T-helper 1 cell treated with Interleukin-12 subunit alpha and Interleukin-12 subunit beta and Interleukin-4 antibody, amounts not matched to agents 30 μg/mL and 1 μg/mL, for 36 hours (primary cell): ENCODE results near the gene P4HA2.

ENCODE experiments used
- H3K27ac Mint-ChIP-seq: one replicate; pipeline ENCODE4 v1.8.0; 2021; ENCODE audit warnings: mild to moderate bottlenecking, mixed read lengths
- H3K27me3 Mint-ChIP-seq: one replicate; pipeline ENCODE4 v1.8.0; 2021; ENCODE audit warnings: low read depth, mixed read lengths
- H3K36me3 Mint-ChIP-seq: one replicate; pipeline ENCODE4 v1.8.0; 2021; ENCODE audit warnings: low read depth, mixed read lengths
- H3K4me1 Mint-ChIP-seq: one replicate; pipeline ENCODE4 v1.8.0; 2021; ENCODE audit warnings: low read depth, mixed read lengths
- H3K4me3 Mint-ChIP-seq: one replicate; pipeline ENCODE4 v1.8.0; 2021; ENCODE audit warnings: mild to moderate bottlenecking, moderate library complexity, mixed read lengths
- H3K9me3 Mint-ChIP-seq: one replicate; pipeline ENCODE4 v1.8.0; 2021; ENCODE audit warnings: mixed read lengths

The P4HA2 gene

DNA sequence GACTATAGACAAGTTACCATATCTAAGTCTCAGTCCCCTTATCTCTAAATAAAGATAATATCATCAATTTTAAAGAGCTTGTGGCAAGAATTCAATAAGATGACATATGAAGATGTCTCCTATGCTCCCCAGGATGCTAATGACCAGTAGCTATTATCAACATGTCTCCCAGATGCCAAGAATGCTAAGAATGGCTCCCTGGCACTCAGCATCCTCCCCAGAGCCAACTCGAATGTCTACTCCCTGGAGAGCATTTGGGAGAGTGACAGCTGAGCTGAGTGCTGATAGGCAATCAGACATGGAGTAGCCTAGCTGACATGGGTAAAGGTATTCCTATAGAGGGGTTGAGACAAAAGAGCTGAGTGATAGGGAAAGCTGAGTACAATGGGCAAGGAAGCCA, 15.9 kb downstream of the P4HA2 start:
- Mint-ChIP-seq H3K36me3 (peaks cover 18% of the 10 kb centered on the region), H3K9me3 (no peaks in the 10 kb centered on the region), H3K4me1 (peaks cover 2% of the 10 kb centered on the region), H3K27me3 (no peaks in the 10 kb centered on the region), H3K27ac (no peak overlapping the region), H3K4me3 (no peak overlapping the region)

GRCh38 chr5:132210944-132211343, 16.7 kb downstream of the P4HA2 start:
- H3K36me3 Mint-ChIP-seq, result peaks cover 19% of the 10 kb centered on the region
- no peak overlapping the region for H3K27ac Mint-ChIP-seq
- peaks cover 2% of the 10 kb centered on the region for H3K4me1 Mint-ChIP-seq
- H3K4me3 Mint-ChIP-seq, result no peak overlapping the region
- H3K27me3 Mint-ChIP-seq, result no peaks in the 10 kb centered on the region
- no peaks in the 10 kb centered on the region for H3K9me3 Mint-ChIP-seq

GRCh38 chr5:132209901-132210545, 17.6 kb downstream of the P4HA2 start:
- Mint-ChIP-seq H3K36me3 (peaks cover 22% of the 10 kb centered on the region), H3K4me3 (no peak overlapping the region), H3K9me3 (no peaks in the 10 kb centered on the region), H3K27ac (no peak overlapping the region), H3K4me1 (peaks cover 2% of the 10 kb centered on the region), H3K27me3 (no peaks in the 10 kb centered on the region)

DNA sequence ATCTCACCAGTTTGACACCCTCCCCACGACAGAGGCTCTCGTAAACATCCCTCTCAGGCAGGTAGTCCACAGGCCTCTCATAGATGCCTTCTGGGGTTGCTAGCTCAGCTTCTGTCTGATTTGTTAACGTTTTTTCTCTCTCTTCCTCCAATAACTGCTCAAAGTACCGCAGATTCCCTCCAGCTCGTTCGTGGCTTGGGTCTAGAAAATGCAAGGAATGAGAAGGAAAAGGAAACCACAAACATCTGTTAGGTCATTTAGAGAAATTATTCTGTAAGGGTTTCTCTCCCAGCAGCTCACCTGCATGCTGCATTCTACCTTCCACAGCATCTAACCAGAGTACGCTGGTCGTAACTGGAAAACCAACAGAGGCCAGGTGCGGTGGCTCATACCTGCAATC, 18.5 kb downstream of the P4HA2 start:
- Mint-ChIP-seq H3K27me3 (no peaks in the 10 kb centered on the region), H3K27ac (no peak overlapping the region), H3K9me3 (no peaks in the 10 kb centered on the region), H3K4me1 (peaks cover 2% of the 10 kb centered on the region), H3K4me3 (no peak overlapping the region), H3K36me3 (peaks cover 27% of the 10 kb centered on the region)

- Mint-ChIP-seq H3K4me1 (peaks cover 5% of the 10 kb centered on the region), H3K36me3 (peaks cover 39% of the 10 kb centered on the region), H3K9me3 (no peaks in the 10 kb centered on the region), H3K27me3 (no peaks in the 10 kb centered on the region), H3K27ac (peak overlapping the region; percentile 65), H3K4me3 (no peak overlapping the region)
These were observed 19.9 kb downstream of the P4HA2 start for GRCh38 chr5:132207778-132208177.

GRCh38 chr5:132206782-132207181, 20.9 kb downstream of the P4HA2 start:
- H3K36me3 Mint-ChIP-seq, result peaks cover 41% of the 10 kb centered on the region
- H3K27me3 Mint-ChIP-seq, result no peaks in the 10 kb centered on the region
- H3K4me1 Mint-ChIP-seq, result peaks cover 5% of the 10 kb centered on the region
- H3K27ac Mint-ChIP-seq, result no peak overlapping the region
- no peaks in the 10 kb centered on the region for H3K9me3 Mint-ChIP-seq
- H3K4me3 Mint-ChIP-seq, result no peak overlapping the region

DNA sequence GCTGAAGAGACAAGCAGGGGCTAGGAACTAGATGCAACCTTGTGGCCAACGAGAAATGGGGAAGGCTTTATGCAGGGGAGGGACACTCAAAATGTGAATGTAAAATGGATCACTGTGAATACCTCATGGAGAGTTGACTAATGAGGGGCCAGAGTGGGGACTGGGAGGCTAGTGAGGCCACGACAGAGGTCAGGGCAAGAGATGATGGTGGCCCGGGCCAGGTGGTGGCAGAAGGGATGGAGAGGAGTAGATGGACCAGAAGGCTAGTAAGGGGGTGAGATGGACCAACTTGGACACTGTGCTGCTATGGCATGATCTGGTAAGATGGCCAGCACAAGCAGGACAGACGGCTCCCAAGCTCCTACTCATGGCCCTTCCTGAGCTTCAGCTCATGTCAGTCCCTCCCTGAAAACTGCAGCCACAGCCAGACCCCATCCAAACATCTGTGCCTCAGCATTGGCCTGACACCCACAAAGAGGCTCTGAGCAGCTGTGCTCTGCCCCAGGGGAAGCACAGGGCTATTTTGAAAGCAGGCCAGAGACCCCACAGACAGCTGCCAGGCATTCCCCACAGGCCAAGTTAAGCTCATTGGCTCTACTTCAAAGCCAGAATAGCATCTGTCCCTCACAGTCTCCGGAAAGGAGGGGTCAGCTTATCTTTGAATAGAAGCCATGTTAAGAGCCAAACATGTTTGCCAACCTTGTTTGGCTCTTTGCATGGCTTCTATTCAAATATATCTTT, 22.1 kb downstream of the P4HA2 start:
- no peak overlapping the region for H3K4me3 Mint-ChIP-seq
- no peaks in the 10 kb centered on the region for H3K27me3 Mint-ChIP-seq
- peaks cover 42% of the 10 kb centered on the region for H3K36me3 Mint-ChIP-seq
- H3K27ac Mint-ChIP-seq, result no peak overlapping the region
- no peaks in the 10 kb centered on the region for H3K9me3 Mint-ChIP-seq
- peaks cover 5% of the 10 kb centered on the region for H3K4me1 Mint-ChIP-seq

DNA sequence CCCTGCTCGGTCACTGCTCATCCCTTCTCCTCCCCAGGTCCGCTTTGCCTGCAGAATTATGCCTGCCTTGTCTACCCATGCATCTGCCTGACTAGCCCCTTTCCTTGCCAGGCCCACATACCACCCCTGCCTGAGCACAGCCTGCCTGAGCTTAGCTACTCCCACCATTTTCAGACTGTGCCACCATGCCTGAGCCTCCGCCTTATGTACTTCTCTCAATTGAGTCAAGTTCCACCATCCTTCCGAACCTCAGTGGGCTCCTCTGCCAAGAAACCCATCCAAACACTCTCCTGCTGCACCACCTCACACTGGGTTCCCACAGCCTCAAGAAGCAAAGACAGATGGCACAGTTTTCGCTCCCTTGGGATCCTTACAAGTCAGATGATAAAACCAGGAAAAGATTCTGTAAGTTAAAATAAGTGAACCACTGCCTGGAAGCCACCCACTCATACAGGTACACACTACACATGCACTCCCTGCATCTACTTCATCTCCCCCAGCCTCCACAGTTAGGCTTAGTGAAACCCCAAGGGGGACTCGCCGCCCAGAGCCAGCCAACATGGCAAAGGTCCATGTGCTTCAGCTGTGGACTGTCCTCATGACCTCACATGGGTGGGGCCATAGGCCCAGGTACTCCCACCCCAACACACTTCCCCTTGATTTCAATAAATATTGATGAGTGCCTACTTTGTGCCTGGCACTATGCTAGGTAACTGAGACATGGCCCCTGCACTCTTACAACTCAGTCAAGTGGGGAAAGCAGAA, 23.1 kb downstream of the P4HA2 start:
- no peaks in the 10 kb centered on the region for H3K9me3 Mint-ChIP-seq
- no peak overlapping the region for H3K27ac Mint-ChIP-seq
- H3K27me3 Mint-ChIP-seq, result no peaks in the 10 kb centered on the region
- peaks cover 5% of the 10 kb centered on the region for H3K4me1 Mint-ChIP-seq
- peaks cover 44% of the 10 kb centered on the region for H3K36me3 Mint-ChIP-seq
- no peak overlapping the region for H3K4me3 Mint-ChIP-seq

DNA sequence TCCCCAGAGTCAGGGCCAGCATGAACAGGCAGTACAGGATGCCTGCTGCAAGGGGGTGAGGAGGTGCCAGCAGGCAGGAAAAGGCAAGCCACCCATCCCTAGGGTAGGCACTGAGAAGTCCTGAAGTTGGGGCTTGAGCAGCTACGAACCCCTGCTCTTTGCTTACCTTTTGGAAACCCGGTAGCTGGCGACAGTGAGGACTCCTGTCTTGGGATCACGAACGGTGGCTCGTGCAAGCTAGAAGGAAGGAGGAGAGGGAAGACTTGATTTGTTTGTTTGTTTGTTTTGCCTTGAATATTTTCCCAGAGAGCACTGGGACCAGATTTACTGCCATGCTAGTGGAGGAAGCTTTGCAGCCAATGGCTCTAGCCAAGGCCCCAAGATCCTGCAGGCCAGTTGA, 23.7 kb downstream of the P4HA2 start:
- no peaks in the 10 kb centered on the region for H3K9me3 Mint-ChIP-seq
- H3K27ac Mint-ChIP-seq, result no peak overlapping the region
- no peak overlapping the region for H3K4me3 Mint-ChIP-seq

GRCh38 chr5:132203464-132203818, 24.2 kb downstream of the P4HA2 start:
- Mint-ChIP-seq H3K27me3 (no peaks in the 10 kb centered on the region), H3K27ac (no peak overlapping the region), H3K9me3 (no peaks in the 10 kb centered on the region), H3K4me1 (peaks cover 5% of the 10 kb centered on the region), H3K4me3 (no peak overlapping the region), H3K36me3 (peaks cover 51% of the 10 kb centered on the region)

More for the DNA sequence above, 23.7 kb downstream of the P4HA2 start:
- Mint-ChIP-seq H3K4me1 (peaks cover 5% of the 10 kb centered on the region), H3K36me3 (peaks cover 50% of the 10 kb centered on the region), H3K27me3 (no peaks in the 10 kb centered on the region)

DNA sequence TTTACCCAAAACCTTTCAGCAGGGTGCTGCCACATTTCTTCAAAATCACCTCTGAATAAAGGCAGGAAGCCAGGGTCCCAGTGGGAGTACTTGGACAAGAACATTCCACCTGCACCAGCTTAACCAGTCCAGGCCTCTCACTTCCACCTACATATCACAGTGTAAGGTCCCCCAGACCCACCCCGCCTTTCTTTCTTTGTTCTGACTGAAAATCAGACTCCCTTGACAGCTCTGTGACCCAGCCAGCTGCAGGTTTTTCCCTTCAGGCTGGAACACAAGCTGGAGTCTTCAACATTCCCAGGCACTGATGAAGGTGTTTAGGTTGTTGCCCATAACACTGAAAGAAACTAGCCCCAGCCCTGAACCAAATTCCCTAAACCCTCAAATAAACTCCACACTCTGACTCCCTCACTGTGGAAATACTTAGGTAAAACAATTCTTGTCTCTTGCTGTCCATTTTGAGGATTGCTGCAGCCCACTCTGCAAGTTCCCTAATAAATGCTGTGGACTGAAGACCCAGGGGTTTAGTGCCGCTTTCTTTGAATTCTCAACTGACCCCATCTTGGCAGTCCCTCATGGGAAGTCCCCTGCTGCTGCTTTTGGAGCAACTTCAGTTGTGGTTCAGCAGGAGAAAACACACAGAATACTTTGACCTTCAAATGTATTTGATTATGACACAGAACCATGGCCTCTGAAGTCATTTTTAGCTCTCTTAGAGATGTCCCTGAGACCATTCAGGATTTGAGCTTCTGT, 24.8 kb downstream of the P4HA2 start:
- H3K9me3 Mint-ChIP-seq, result no peaks in the 10 kb centered on the region
- H3K27me3 Mint-ChIP-seq, result no peaks in the 10 kb centered on the region
- no peak overlapping the region for H3K27ac Mint-ChIP-seq
- H3K36me3 Mint-ChIP-seq, result peaks cover 55% of the 10 kb centered on the region
- peaks cover 3% of the 10 kb centered on the region for H3K4me1 Mint-ChIP-seq
- no peak overlapping the region for H3K4me3 Mint-ChIP-seq

- Mint-ChIP-seq H3K4me3 (no peak overlapping the region), H3K27me3 (no peaks in the 10 kb centered on the region), H3K36me3 (peaks cover 36% of the 10 kb centered on the region), H3K4me1 (peaks cover 3% of the 10 kb centered on the region), H3K9me3 (no peaks in the 10 kb centered on the region), H3K27ac (no peak overlapping the region)
These were observed 28.5 kb downstream of the P4HA2 start for GRCh38 chr5:132199116-132199680.

- Mint-ChIP-seq H3K27ac (no peak overlapping the region), H3K27me3 (no peaks in the 10 kb centered on the region), H3K9me3 (no peaks in the 10 kb centered on the region)
These were observed 29.1 kb downstream of the P4HA2 start for GRCh38 chr5:132198571-132198970.

GRCh38 chr5:132195727-132196126, 31.9 kb downstream of the P4HA2 start:
- peaks cover 34% of the 10 kb centered on the region for H3K36me3 Mint-ChIP-seq
- H3K4me1 Mint-ChIP-seq, result no peaks in the 10 kb centered on the region
- no peak overlapping the region for H3K4me3 Mint-ChIP-seq
- no peak overlapping the region for H3K27ac Mint-ChIP-seq
- H3K27me3 Mint-ChIP-seq, result no peaks in the 10 kb centered on the region
- H3K9me3 Mint-ChIP-seq, result no peaks in the 10 kb centered on the region

More at GRCh38 chr5:132198571-132198970, 29.1 kb downstream of the P4HA2 start:
- Mint-ChIP-seq H3K4me3 (no peak overlapping the region), H3K4me1 (peaks cover 3% of the 10 kb centered on the region), H3K36me3 (peaks cover 35% of the 10 kb centered on the region)
